NOMO-1 treated with DMSO at 0.1 percent for 48 hours (cell line): Measurements from ENCODE around the gene RBP3.

Experiments used
- DNase-seq: peaks from one replicate; lab custom pipeline; 2025; ENCODE audit not compliant: unreplicated experiment; lab: John Stamatoyannopoulos, UW

Gene RBP3

DNA sequence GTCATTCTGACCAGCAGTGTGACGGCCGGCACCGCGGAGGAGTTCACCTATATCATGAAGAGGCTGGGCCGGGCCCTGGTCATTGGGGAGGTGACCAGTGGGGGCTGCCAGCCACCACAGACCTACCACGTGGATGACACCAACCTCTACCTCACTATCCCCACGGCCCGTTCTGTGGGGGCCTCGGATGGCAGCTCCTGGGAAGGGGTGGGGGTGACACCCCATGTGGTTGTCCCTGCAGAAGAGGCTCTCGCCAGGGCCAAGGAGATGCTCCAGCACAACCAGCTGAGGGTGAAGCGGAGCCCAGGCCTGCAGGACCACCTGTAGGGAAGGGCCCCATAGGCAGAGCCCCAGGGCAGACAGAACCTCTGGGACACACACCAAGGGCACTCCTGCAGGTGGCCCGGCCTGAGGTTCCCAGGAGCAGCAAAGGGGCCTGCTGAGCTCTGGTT, 9.0 kb downstream of the RBP3 start:
- no peak for DNase-seq

DNA sequence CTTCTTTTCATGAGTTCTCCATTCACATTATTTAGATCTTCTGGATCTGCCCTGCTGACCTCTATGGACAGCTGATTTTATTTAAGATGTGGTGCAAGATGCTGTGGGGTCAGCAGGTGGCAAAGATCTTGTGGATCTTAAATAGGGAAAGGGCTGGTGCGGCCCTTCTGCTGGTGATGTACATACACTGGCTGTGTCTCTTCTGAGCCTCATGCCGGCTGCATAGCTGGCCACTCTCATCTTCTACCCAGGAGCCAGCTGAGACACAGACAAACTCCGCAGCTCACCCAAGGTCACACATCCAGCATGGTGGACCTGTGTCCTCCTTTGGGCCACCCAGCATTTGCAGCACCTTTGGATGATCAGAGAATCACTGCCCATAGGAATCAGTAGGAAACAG, 9.7 kb downstream of the RBP3 start:
- DNase-seq = no peak

DNA sequence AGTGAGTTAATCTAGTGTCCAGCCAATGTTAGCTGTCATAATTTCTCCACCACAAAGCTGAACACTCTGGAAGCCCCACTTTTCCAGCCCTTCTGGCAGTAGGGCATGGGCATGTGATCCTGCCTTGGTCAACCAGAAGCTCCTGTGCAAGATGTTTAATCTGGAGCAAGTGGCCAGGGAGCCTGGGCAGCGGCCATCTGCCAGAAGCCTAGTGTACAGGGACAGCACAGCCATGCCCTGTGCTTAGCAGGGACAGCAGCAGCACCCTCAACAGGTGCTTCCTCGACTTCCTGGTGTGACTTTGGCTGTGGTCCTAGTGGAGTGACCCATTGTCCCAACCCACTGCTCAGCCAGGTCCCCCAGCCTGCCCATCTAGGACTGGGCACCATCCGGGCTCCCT, 10.3 kb downstream of the RBP3 start:
- DNase-seq = no peak

DNA sequence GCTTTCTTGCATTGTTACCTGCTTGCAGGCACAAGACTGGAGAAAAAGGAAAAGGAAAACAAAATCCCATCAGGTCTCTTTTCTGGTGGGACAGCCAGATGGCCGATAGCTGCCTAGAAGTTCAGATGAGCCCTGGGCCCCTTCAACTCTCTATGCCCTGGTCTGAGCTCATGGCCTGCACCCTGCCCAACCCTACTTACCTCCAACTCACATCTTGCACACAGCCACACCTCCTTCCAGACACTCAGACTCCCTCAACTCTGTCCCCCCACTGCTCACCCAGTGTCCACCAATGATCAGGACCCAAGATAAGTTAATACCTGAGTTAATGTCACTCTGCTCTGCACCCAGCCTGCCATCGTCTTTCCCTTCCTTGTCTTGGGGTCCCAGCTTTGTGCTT, 10.9 kb downstream of the RBP3 start:
- DNase-seq = no peak

- DNase-seq = no peak
Observed at GRCh38 chr10:47359626-47360418, 11.7 kb downstream of the RBP3 start.

DNA sequence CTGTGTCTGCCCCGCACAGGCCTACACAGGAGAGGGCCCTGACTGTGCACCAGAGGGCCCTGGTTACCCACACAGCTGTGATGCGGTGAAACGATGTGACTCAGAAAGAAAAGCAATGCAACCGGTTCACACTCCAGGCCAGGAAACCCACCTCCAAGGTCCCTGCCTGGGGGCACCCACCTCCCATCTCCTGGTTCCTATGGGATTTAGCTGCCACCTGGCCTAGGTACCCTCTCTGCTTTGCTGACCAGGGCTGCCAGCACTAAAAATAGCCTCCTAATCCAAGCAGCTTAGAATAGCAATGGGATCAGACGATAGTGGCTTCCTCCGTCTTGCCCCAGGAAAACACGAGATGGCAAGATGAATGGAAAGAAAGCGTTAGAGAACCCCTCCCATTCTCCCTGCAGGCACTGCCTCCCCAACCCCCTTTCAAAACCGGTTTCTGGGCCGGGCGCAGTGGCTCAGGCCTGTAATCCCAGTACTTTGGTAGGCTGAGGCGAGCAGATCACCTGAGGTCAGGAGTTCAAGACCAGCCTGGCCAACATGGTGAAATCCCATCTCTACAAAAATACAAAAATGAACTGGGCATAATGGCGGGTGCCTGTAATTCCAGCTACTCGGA, 12.4 kb downstream of the RBP3 start:
- no peak for DNase-seq

- no peak for DNase-seq
Observed at GRCh38 chr10:47361293-47361692, 13.1 kb downstream of the RBP3 start.

DNA sequence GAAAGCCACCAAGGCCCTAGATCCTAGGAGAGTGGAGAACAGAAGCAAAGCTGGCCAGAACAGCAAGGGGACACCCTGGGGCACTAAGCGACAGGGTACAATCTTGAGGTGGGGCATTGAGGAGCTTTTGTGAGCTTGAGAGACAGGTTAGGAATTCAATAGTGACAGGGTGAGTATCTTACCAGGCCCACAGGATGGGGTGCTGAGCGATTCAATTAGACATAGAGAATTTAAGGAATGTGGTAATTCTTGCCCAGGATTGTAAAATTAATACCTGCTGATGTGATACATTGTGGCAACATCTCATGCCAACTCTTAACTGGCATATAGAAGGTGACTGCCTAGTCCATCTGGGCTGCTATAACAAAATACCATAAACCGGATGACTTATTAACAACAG, 14.0 kb downstream of the RBP3 start:
- no peak for DNase-seq

DNA sequence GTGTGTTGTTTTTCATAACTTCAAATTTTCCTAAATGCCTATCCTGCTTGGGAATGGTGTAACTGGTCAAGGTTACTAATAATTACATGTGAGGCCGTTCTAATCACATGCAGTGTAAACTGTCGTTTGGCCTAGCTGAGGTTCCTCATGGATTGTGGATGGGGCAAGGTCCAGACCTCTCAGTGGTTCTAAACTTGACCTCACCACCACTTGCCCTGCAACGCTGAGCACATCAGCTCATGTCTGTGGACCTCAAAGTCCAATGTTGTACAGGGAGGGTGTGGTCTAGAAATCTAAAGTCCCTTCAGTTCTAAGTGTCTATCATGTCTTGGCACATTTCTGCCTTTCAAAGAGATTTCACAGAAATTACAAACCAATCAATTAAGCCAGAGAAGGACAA, 15.6 kb downstream of the RBP3 start:
- no peak for DNase-seq

GRCh38 chr10:47364366-47364765, 16.2 kb downstream of the RBP3 start:
- no peak for DNase-seq

GRCh38 chr10:47364911-47365310, 16.7 kb downstream of the RBP3 start:
- DNase-seq = no peak

DNA sequence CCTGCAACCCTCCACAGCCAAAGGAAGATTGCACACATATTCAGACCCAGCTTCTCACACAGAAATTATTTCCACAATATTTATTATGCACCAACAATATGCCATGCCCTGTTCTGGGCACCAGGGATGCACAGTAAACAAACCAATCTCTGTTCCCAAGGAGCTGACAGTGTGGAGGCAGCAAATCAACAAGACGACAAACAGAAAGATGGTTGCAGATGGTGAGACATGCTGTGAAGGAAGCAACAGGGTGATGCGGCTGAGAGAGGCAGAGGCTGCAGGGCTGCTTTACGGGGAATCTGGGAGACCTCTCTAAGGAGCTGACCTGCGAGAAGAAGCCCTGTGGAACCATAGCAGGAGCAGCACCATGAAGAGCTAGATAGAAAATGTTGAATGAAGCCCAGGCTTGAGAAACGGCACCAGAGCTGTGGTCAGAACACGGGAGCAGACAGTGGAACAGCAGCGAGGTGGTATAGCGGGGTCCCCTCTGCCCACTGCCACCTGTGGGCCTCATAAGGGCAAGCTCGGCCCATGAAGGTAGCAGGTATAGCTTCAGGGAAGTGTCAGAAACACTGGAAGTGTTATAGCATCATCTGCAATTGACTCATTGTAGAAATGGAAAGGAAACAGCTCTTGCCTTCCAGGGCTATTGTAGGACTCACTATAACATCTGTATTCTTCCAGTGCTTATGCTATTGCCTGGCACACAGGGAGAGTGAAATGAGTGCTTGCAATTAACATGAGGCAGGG, 17.4 kb downstream of the RBP3 start:
- DNase-seq = no peak

DNA sequence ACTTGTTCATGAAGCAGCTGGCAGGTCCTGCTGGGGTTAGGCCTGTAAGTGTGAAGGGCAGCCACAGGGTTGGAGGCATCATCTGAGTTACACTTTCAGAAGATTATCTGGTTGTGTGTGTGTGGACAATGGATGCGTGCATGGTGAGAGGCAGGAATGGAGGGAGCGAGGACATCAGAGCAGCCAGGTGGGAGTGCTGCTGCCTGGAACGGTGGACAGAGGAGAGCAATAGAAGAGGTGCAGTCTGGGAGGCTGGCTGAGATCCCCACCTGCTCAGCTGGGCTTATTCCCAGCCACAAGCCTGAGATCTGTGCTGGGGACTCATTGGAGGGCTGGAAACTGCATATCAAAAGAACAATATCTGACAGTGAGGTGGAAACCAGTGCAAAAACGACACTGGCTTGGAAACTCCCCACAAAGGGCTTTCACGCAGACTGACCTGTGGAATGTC, 18.0 kb downstream of the RBP3 start:
- DNase-seq = no peak

- DNase-seq = no peak
Observed at GRCh38 chr10:47366731-47367460, 18.7 kb downstream of the RBP3 start.

GRCh38 chr10:47367646-47368045, 19.5 kb downstream of the RBP3 start:
- no peak for DNase-seq

- no peak for DNase-seq
Observed at GRCh38 chr10:47368431-47369180, 20.4 kb downstream of the RBP3 start.

GRCh38 chr10:47369251-47369894, 21.2 kb downstream of the RBP3 start:
- DNase-seq = no peak

- no peak for DNase-seq
Observed at GRCh38 chr10:47370015-47370767, 22.0 kb downstream of the RBP3 start.

GRCh38 chr10:47370878-47371277, 22.7 kb downstream of the RBP3 start:
- DNase-seq = no peak
